Pulmonary artery endothelial cell (primary cell): ENCODE measurements around the gene BBS5. TPM values are rescaled to one million over a fixed set of nuclear protein-coding genes. Genes with fewer than 3 reads are reported as not detected.
"Not testable (repeated sequence)": the region's sequence is repeated elsewhere in the genome, so short reads cannot be mapped to it uniquely, and the experiment has no call there.

ENCODE experiments used
- DNase-seq: peaks from one replicate; pipeline ENCODE4 v3.0.0-alpha.2; 2011; ENCODE audit warnings: low read depth, low spot score
- total RNA-seq: library from RNA; depleted of rRNA; stranded (reverse); fragments of >200 nt; gene quantifications from 2 replicates; pipeline ENCODE4 v1.2.3, GENCODE V29; 2014

BBS5 gene
- total RNA-seq, result 2.6 and 3.2 TPM in 2 replicates

DNA sequence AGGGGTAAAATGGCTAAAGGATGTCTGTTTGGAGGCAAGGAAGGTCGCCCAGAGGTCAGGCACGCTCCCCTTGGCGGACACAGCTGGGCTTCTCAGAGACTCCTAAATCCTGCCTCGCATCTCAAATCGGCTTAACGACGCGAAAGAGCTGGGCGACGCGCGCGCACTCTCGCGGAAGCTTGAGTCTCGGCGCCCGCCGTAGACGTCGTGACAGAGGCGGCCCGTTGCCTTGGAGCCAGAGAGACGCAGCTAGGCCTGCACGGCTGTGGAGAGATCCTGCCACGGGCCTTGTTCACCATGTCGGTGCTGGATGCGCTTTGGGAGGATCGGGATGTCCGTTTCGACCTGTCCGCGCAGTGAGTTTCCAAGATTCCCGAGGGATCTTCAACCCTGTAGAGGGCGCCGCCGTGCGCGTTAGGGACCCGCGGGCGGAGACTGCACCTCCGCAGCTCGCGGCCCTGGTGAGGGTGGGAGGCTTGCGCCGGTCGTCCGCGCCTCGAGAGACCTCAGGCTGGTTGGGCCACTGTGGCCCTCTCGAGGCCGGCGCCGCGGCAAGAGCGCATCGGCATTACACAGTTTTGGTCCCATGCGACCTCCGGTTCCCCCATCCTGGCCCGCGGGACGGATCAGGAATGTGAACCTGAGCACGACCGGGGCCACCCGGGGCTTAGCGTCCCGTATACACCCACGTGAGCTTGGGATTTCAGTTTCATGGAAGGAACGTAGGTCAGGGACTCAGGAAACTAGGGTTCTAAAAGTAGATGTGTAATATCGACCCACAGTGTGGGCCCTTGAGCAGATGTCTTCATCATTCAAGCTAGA, at the start of gene BBS5:
Gene BBS5 (plus strand): TSS at position 238 of the 822 bp plus-strand sequence. CDS start 60 bp downstream, at position 298.
- DNase-seq, result peak; percentile 58

- DNase-seq, result not testable (repeated sequence)
Measured at GRCh38 chr2:169431772-169432171, 47.5 kb upstream of the BBS5 start.

GRCh38 chr2:169434236-169434635, 45.1 kb upstream of the BBS5 start:
- not testable (repeated sequence) for DNase-seq

DNA sequence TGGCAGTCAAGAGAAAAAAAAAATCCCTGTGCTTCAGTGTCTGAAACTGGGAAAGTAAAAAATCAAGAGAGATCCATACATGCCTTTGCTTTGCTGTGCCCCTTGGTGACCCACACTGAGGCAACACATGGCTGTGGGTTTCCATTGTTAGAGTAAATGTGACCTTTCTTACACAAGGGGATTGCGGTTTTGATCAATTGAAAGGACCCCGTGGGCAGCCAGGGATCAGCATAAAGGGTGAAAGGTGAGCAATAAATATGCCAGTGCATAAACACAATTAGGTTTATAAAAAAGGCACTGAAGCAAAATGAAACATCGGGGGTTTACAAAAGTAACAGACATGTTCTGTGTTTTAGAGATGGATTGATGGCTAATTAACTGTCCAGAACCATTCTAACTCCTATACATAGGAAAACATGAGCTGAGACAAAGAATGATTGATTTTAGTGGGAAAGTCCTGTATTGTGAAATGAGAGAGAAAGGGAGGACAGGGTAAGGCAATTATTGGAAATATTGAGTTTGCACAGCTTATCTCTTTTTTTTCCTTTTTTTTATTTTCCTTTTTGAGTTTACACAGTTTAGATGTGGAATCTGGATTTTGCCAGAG, 40.7 kb upstream of the BBS5 start:
- DNase-seq, result no peak

DNA sequence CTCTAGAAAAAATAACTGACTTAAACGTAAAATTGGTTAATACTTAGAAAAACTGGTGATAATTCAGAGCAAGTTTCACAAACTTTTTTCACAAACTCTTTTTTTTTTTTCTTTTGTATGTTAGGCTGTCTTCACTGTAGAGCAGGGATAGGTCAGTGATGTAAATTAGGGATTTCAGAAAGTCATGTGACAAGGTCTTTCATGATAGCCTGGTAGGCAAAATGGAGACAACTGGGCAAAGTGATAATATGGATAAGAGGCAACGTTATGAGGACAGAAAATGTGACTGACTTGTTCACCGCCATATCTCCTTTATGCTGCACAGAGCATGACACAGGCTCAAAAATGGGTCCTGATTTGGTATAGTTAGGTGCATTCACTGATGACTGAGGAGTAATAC, 39.4 kb upstream of the BBS5 start:
- DNase-seq, result no peak

- no peak for DNase-seq
Measured at GRCh38 chr2:169446452-169446851, 32.8 kb upstream of the BBS5 start.

GRCh38 chr2:169448316-169448715, 31.0 kb upstream of the BBS5 start:
- no peak for DNase-seq

GRCh38 chr2:169448865-169449264, 30.4 kb upstream of the BBS5 start:
- no peak for DNase-seq

DNA sequence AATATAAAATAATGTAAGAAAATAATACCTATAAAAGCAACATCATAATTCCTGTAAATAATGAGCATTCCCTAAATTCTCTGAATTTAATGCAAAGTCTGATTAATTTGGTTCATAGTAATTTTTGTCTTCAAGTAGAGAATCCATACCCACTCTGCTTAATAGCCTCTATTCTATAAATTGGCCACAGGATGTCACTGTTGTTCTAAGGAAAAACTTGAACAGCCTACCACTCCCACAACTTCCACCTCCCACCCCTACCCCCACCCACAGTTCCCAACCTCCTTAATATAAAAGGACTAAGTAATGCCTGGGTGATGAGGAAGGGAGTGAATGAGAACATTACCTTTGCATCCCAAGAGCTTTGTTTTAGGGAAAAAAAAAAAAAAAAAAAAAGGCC, 27.2 kb upstream of the BBS5 start:
- peak; percentile 2 for DNase-seq

GRCh38 chr2:169453044-169453443, 26.2 kb upstream of the BBS5 start:
- DNase-seq, result not testable (repeated sequence)

DNA sequence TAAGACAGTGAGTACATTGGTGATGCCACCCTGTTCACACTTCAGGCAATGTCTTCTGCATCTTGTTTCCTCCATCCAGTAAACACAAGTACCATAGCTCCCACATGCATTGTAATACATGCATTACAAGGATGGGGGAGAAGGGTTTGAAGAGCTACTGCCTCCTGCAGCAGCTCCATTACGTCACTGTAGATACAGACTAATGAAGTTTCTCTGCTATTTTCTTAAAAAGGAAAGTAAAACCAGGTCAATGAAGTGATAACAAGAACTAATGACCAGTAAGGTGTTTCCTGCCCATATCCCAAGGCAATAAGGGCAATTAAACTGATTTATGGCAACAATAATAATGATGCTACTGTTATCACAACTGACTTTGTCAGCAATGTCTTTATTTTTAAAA, 18.2 kb upstream of the BBS5 start:
- DNase-seq, result no peak

GRCh38 chr2:169462896-169463695, 16.2 kb upstream of the BBS5 start:
- DNase-seq, result no peak

DNA sequence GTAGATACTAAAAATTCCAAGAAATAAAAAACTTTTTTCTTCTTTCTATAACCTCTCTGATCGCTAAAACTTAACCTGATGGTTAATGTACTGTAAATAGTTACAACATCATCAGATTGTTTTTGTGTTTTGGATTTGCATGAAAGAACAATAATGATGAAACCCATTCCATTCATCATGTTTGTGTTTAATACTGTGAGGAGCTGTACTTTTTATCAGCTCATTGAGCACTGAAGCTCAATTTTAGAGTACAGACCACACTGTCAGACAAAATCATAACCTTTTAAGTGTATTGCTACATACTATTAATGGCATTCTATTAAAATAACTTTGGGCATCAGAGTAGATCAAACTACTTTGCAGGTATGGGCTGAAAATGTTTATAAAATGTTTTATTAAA, 14.8 kb upstream of the BBS5 start:
- no peak for DNase-seq

DNA sequence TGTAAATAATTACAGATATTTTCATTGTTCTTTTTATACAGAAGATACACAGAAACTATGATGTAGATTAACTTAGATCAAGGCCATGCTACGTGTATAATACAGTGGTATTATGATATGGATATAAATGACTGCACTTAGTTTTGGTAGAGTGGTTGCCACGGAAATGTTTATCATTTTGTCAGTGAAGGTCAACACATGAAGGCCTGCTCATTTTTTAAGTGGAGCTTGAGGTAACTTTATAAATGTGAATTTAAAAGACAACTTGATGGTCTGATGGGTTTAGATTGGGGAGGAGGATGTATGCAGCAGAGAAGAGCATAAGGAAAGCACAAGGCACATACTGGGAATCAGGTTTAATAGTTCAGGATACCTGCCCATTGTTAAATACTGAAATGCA, 14.4 kb upstream of the BBS5 start:
- DNase-seq, result no peak

DNA sequence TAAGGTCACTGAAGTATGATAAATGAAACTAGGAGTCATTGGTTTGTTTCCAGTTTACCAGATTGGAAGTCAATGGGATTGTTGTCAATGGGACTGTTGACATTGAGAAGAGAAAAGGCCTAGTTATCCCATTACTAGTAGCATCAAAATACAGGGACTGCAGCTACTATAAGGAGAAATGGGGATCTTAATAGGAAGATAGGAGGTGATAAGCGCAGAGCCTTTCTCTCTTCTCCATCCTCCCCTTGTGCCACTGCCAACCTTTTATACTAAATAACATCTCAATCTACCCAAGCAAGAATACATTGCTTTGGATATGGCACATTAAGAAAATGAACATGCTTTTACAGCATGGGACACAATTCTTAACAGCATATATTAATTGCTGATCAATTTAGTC, 10.5 kb upstream of the BBS5 start:
- DNase-seq, result no peak

DNA sequence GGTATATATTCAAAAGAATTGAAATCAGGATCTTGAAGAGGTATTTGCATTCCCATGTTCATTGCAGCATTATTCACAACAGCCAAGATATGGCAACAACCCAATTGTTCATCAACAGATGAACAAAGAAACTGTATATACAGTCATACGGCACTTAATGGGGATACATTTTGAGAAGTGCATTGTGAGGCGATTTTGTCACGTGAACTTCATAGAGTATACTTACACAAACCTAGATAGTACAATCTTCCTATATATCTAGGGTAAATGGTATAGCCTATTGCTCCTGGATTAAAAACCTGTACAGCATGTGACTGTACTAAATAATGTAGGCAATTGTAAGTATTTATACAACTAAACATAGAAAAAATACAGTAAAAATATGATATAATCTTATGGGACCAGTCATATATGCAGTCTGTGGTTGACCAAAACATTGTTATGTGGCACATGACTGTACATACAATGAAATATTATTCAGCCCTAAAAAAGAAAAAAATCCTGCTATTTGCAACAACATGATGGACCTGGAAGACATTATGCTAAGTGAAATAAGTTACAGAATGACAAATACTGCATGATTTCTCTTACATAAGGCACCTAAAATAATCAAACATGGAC, 9.2 kb upstream of the BBS5 start:
- no peak for DNase-seq

DNA sequence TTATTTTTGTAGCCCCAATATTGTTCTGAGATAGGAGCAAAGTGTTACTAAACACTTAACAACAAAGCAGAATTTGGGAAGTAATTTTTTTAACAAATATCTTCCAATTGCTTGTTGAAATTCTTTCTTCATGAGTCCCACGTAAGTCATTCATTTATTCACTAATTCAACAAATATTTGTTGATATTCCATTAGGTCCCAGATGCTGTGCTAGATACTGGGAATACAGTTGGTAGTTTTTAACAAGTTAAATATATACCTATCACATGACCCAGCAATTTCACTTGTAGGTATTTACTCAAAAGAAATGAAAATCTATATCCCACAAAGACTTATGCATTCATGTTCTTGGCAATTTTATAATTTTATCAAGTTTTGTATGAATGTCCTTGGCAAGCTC, 7.0 kb upstream of the BBS5 start:
- no peak for DNase-seq

DNA sequence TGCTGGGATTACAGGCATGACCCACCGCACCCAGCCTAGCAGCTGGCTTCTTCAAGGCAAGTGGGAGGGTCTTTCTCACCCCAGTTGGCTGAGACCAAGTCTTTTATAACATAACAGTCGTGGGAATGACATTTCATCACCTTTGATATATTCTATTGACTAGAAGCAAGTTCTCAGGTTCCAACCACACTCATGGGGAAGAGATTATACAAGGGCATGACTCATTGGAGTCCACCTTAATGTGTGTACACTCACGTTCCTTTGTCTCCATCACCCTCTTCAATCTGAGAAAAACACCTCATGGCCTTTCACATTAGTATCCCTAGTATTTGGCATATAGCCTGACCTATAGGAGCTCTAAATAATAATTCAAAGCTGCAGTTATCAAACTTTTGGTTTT, 2.8 kb upstream of the BBS5 start:
- DNase-seq, result no peak

- DNase-seq, result peak; percentile 64
Measured at GRCh38 chr2:169478339-169478738, 955 bp upstream of the BBS5 start.

- DNase-seq, result no peak
Measured at GRCh38 chr2:169478745-169479256, 493 bp upstream of the BBS5 start.

GRCh38 chr2:169480079-169480465, 778 bp downstream of the BBS5 start:
- no peak for DNase-seq
